Kidney (tissue), 14 donors: Measurements from ENCODE around the gene C2orf15. TPM values are rescaled to one million over a fixed set of nuclear protein-coding genes. Genes with fewer than 3 reads are reported as not detected.
A peak's percentile ranks its signal among the peaks of the same experiment; 100 is the strongest.

Experiments
- DNase-seq, 5 donors: peaks; one replicate each; pipeline ENCODE4 v3.0.0-alpha.2; 2013 to 2020
- FAIRE-seq: peaks from 2 replicates; lab custom pipeline; 2012; peaks lifted over from hg19 to GRCh38; lab: Jason Lieb, UNC
- H3K27ac ChIP-seq, 2 donors: one replicate each; pipeline ENCODE4 v1.7.0; 2013; ENCODE audit warnings: low read depth in 2 of 2, low read length in 2 of 2, inconsistent platforms in 1 of 2
- H3K27me3 ChIP-seq: one replicate; pipeline ENCODE4 v1.7.1; 2013; ENCODE audit warnings: low read length, inconsistent platforms; ENCODE audit not compliant: control insufficient read depth, insufficient read depth
- H3K36me3 ChIP-seq, 3 donors: one replicate each; pipeline versions ENCODE4 v1.7.0 to v1.7.1; 2013; ENCODE audit warnings: low read length in 3 of 3, control low read depth in 1 of 3, inconsistent platforms in 1 of 3; ENCODE audit not compliant: insufficient read depth in 3 of 3, control insufficient read depth in 2 of 3
- H3K4me1 ChIP-seq, 3 donors: one replicate each; pipeline versions ENCODE4 v1.7.0 to v1.7.1; 2013; ENCODE audit warnings: low read length in 3 of 3, inconsistent platforms in 1 of 3, low read depth in 1 of 3; ENCODE audit not compliant: control insufficient read depth in 2 of 3, insufficient read depth in 2 of 3
- H3K4me3 ChIP-seq, 3 donors: one replicate each; pipeline versions ENCODE4 v1.7.0 to v1.8.1; 2013; ENCODE audit warnings: low read length in 3 of 3, control low read depth in 1 of 3, inconsistent platforms in 1 of 3
- H3K9ac ChIP-seq, 3 donors: one replicate each; pipeline versions ENCODE4 v1.7.0 to v1.7.1; 2013; ENCODE audit warnings: low read length in 3 of 3, control low read depth in 1 of 3, inconsistent platforms in 1 of 3
- H3K9me3 ChIP-seq, 3 donors: one replicate each; pipeline versions ENCODE4 v1.7.0 to v1.7.1; 2013; ENCODE audit warnings: low read length in 3 of 3, control low read depth in 1 of 3, inconsistent platforms in 1 of 3; ENCODE audit not compliant: control insufficient read depth in 2 of 3, insufficient read depth in 1 of 3
- intact Hi-C: fragments of 100-400 bp; cut with DNase I; formaldehyde crosslinking; loops from one replicate; pipeline ENCODE4 v1.11.1; 2022
- polyA plus RNA-seq: library from polyadenylated mRNA; stranded (reverse); fragments of 350-450 nt; fragmentation: Illumina TruSeq; extraction: RNeasy Lipid Tissue Mini Kit (QIAGEN cat#74804); gene quantifications from one replicate; pipeline ENCODE4 v1.2.3, GENCODE V29; 2014; ENCODE audit warnings: low read depth, low replicate concordance; ENCODE audit not compliant: insufficient read depth
- total RNA-seq: library from RNA; stranded (reverse); fragmentation: NEBNext Ultra II Directional; extraction: Animal tissue kit (Norgen Biotek cat#: 25700); gene quantifications from one replicate; pipeline ENCODE4 v1.2.1, GENCODE V29; 2021
- TF ChIP-seq, protein P1 (sequence below): IDR thresholded peaks from 3 replicates; pipeline ENCODE4 v1.5.1; 2012; ENCODE audit warnings: mild to moderate bottlenecking, moderate library complexity, borderline replicate concordance; ENCODE audit not compliant: insufficient read depth; ENCODE audit errors: extremely low read depth
- donor health status: control.
- donor health status: control.
- donor health status: control.
- donor health status: control.
- donor health status: control.
- donor health status: DM: yes; HTN: yes; CAD: no.
- donor health status: Normal renal cell carcinoma (clear cell type).

The C2orf15 gene
- total and polyA plus RNA-seq, 2 donors from 2014 or later = 6.3 to 6.6 TPM

DNA sequence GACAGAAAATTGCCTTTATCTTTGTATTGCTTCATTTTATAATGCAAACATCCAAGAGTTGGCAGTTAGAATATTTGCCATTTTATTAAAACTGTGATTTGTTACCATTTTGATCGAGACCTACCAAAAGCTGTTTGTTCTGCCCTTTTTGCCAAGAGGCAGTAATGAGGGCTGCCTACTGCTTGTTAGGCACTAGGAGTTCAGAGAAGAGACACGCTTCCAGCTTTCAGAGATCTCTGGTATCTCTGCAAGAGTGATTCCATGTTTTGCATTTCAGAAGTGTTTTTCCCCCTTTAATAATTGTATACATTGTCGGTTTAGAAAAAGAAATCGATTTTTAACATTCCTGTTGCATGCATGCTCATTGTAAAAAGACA is 40.1 kb downstream of the C2orf15 start:
- peaks cover 0 to 19% (median 5%) of the 10 kb centered on the region in 3 donors for H3K4me1 ChIP-seq
- DNase-seq (peak in 2 of 5 donors; percentile 6 to 34), FAIRE-seq (no peak)
- peak overlapping the region; percentile 88 to 99 (median 90) for H3K4me3 ChIP-seq
- no peaks in the 10 kb centered on the region for H3K36me3 ChIP-seq
- TF ChIP-seq, protein P1, sequence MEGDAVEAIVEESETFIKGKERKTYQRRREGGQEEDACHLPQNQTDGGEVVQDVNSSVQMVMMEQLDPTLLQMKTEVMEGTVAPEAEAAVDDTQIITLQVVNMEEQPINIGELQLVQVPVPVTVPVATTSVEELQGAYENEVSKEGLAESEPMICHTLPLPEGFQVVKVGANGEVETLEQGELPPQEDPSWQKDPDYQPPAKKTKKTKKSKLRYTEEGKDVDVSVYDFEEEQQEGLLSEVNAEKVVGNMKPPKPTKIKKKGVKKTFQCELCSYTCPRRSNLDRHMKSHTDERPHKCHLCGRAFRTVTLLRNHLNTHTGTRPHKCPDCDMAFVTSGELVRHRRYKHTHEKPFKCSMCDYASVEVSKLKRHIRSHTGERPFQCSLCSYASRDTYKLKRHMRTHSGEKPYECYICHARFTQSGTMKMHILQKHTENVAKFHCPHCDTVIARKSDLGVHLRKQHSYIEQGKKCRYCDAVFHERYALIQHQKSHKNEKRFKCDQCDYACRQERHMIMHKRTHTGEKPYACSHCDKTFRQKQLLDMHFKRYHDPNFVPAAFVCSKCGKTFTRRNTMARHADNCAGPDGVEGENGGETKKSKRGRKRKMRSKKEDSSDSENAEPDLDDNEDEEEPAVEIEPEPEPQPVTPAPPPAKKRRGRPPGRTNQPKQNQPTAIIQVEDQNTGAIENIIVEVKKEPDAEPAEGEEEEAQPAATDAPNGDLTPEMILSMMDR = no peak
- no peak overlapping the region for H3K27ac ChIP-seq
- intact Hi-C loops = no loop called here
- H3K27me3 ChIP-seq = no peaks in the 10 kb centered on the region
- peak overlapping the region; percentile 65 to 97 (median 68) for H3K9ac ChIP-seq
- no peaks in the 10 kb centered on the region for H3K9me3 ChIP-seq

DNA sequence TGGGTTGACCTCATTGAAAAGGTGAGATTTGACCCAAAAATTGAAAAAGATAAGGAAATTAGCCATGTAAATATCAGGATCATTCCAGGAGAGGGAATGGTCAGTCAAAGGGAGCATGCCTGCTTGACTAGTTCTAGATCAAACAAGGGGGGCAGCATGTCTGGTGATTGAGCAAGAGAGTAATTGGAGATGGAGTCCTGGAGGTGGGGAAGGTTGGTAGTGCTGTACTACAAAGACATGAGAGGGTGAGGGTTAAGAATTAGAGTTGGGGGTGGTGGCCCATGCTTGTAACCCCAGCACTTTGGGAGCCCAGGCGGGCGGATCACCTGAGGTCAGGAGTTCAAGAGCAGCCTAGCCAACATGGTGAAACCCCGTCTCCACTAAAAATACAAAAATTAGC is 41.5 kb downstream of the C2orf15 start:
- FAIRE-seq (no peak), DNase-seq (no peak)
- Histone ChIP-seq H3K4me1 (peaks cover 0 to 19% (median 5%) of the 10 kb centered on the region in 3 donors), H3K36me3 (no peaks in the 10 kb centered on the region), H3K9me3 (no peaks in the 10 kb centered on the region), H3K27me3 (no peaks in the 10 kb centered on the region), H3K4me3 (no peak overlapping the region), H3K9ac (no peak overlapping the region), H3K27ac (no peak overlapping the region)
- TF ChIP-seq, protein P1 = no peak
- intact Hi-C loops = no loop called here

DNA sequence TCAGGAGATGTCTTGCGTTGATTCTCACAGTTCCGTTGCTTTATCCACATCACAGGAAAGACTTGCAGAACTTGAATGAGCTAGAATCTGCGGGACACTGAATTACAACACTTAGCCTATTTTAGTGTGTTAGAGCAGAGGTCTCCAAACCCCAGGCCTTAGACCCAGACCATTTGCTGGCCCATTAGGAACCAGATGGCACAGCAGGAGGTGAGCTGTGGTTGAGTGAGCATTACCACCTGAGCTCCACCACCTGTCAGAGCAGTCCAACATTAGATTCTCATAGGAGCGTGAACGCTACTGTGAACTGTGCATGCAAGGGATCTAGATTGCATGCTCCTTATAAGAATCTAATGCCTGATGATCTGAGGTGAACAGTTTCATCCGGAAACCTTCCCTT is 43.3 kb downstream of the C2orf15 start:
- FAIRE-seq = no peak
- Histone ChIP-seq H3K27ac (no peak overlapping the region), H3K36me3 (peaks cover 0 to 4% (median 3%) of the 10 kb centered on the region in 3 donors), H3K9me3 (no peaks in the 10 kb centered on the region), H3K9ac (no peak overlapping the region), H3K27me3 (no peaks in the 10 kb centered on the region), H3K4me3 (no peak overlapping the region), H3K4me1 (peaks cover 0 to 11% (median 0%) of the 10 kb centered on the region in 3 donors)
- TF ChIP-seq, protein P1 = no peak
- intact Hi-C loops = no loop called here
- no peak for DNase-seq

DNA sequence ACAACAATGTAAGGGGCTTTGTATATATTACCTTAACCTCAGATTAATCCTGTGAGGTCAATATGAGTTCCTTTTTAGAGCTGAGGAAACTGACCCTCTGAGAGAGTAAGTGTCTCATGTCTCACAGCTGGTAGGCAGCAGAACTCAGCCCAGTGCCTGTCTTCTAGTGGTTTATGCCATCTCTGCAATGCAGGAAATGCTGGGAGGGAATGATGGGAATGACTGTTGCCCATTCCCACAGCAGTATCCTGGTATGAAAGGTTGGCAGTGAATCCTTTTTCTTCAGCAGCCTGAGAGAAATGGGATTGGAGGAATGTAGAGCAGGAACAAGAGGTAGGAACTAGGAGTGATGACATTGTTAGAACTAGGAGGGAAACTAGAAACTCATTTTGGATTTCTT is 45.5 kb downstream of the C2orf15 start:
- no peak overlapping the region for H3K27ac ChIP-seq
- no peak for FAIRE-seq

More for the DNA sequence above, 45.5 kb downstream of the C2orf15 start:
- TF ChIP-seq, protein P1 = no peak
- H3K4me1 ChIP-seq = peaks cover 0 to 9% (median 0%) of the 10 kb centered on the region in 3 donors
- no peaks in the 10 kb centered on the region for H3K27me3 ChIP-seq
- H3K9ac ChIP-seq = no peak overlapping the region
- no peak for DNase-seq
- no peaks in the 10 kb centered on the region for H3K9me3 ChIP-seq
- peaks cover 0 to 4% (median 4%) of the 10 kb centered on the region in 3 donors for H3K36me3 ChIP-seq
- intact Hi-C loops = no loop called here
- H3K4me3 ChIP-seq = no peak overlapping the region
